HG03432 (cell line): ENCODE measurements around the gene EGFR.

Experiments used
- ATAC-seq: cut with Tn5 transposase; IDR thresholded peaks from one replicate; pipeline ENCODE4 v1.9.1; 2021; ENCODE audit warnings: mild to moderate bottlenecking, moderate library complexity; ENCODE audit not compliant: unreplicated experiment

EGFR gene

GRCh38 chr7:55080000-55080623 is 61.3 kb downstream of the EGFR start:
- ATAC-seq: no peak

DNA sequence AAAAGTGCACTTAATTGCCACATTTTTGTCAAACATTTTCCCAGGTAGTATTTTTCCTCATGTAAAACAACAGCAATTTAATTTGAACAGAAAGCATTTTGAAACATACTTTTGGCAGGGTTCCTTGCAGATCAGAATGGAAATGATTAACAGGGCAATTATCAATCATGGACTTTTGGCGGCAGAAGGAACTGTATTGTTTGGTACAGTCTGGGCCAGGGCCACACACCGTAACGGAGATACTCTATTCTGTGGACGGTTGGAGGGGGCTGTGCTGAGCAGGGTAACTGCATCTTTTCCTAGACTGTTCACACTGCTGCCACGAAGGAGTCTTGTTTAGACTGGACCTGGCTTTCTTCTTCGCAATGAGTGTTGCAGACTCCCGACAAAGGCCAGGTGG is 62.3 kb downstream of the EGFR start:
- ATAC-seq: no peak

DNA sequence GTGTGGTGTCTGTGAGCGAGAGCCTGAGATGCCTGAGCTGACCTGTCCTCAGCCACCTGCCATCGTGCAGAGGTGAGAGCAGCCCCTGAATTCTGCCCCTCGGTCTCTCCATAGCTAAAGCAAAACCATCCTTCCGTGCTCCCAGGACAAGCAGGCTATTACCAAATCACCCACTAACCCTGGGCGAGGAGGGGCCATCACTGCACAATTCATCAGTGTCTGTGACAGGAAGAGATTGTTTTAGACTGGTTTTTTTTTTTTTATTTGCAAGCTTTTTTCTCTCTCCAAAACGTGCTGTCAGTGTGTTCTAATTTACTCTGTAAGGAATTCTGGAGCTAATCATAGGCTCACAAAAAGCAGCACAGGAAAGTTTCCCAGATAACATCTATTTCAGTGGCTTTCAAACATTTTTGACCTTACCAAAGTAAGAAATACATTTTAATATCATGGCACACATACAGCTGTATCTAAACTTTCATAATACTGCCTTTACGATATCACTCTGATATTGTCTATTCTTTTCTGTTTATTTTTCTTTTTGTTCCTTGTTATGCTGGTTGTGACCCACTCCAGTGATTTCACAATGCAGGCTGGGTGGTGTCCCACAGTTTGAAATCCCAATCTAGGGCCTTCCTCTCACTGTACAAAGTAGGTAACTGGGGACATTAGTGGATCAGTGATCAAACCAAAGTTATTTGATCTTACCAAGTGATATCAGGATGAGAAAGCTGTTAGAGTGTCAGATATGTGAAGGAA is 62.8 kb downstream of the EGFR start:
- ATAC-seq: no peak

DNA sequence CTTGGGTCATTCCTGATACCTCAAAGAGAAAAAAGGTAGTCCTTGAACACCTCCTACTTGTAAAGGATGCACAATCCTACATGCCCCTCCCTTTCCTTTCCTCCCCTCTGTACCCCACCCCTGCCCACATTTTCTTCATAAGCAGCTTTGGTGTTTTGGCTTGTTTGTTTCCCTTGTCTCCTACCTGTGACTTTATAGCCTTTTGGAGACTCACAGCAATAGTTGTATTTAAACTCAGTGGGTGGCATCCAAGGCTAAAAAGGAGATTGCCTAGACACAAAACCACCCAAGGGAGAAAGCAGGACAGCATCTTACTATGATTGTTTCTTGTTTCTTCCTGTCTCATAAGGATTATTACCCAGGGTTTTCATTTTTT is 63.4 kb downstream of the EGFR start:
- ATAC-seq: no peak

- ATAC-seq: no peak
Observed at GRCh38 chr7:55083206-55083605, 64.4 kb downstream of the EGFR start.

DNA sequence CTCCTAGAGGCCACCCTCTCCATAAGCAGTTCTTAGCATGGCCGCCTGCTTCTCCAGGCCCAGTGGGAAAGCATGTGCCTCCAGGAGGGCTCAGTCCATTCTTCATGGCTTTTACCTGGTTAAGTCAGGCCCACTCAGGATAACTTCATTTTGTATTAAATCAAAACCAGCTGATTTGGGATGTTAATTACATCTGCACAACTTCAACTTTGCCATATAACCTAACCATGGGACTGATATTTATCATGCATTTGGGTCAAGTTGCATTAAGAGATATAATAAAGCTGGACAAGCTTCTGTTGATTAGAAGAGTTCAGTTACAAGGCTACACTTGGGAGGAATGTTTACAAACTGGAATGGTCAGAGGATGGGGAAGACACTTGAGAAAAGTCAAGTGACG is 65.5 kb downstream of the EGFR start:
- no peak for ATAC-seq

- peak; percentile 23 for ATAC-seq
Observed at GRCh38 chr7:55085511-55086412, 66.9 kb downstream of the EGFR start.

DNA sequence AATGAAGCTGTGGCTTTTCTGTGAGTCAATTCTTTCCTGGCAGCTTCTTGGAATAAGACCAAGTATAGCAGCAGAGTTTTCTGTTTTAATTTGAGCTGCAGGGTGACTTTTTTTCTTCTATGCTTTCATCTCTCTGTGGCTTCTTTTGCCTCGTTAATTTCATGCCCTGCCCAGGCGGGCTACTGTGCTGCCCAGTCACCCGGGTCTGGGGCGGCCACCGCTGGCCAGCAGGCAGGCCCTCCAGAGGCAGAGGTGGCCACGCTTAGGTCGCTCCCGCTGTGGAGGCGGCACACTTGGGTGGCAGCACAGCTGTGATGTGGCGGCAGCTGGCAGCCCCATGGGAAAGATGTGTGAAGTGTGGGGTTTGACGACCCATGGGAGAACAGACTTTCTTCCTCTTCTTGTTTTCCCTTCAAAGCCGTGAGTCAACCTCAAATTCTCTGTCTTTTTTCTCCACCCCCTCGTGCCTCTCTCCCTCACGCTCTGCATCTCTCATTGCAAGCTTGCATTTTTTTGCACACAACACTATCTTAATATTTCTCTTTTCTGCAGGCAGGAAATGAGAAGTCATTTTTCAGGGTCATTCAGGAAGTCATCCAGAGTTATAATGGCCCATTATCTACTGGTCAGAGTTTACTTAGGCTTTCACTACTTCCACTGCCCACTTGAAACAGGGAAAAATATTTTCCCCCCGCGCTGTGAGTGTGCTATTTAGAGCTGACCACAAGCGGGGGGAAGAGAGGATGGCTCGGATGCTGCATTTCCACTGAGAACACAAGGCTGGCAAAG is 67.8 kb downstream of the EGFR start:
- peak; percentile 81 for ATAC-seq

DNA sequence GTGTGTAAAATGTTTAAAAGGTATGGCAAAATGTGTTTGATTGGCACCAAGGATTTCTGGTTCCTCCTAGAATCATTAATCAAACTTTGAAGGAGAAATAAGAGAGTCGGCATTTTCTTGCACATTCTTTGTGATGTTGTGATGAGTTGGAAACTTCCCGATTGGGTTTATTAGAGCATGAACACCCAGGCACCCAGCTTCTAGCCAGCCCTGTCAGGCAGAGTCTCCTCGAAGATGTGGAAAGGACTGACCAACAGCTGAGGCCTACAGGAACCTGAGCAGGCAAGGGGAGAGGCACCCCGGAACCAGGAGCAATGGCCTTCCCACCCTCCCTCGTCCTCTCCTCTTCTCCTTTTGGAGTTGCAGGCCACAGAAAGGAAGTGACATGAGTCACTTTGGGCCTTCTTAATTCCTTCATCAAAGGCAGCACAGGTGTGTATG is 68.7 kb downstream of the EGFR start:
- no peak for ATAC-seq

- no peak for ATAC-seq
Observed at GRCh38 chr7:55088107-55088506, 69.3 kb downstream of the EGFR start.

DNA sequence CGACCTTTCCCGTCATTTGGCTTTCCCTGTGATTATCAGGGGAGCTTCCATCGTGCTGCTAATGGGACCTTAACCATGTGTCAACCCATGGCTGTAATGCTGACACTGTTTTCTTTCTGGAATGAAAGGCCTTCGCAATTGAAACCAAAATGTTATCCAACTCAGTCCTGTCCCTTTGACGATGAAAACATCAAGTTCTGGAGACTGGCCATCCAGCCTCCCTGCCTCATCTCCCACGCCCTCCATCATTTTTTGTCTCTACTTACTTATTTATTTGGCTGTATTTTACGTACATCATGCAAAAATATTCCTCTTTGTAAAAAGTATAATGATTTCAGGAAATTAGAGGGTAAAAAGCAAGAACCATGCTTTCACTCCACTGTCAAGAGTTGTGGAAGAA is 69.8 kb downstream of the EGFR start:
- no peak for ATAC-seq

DNA sequence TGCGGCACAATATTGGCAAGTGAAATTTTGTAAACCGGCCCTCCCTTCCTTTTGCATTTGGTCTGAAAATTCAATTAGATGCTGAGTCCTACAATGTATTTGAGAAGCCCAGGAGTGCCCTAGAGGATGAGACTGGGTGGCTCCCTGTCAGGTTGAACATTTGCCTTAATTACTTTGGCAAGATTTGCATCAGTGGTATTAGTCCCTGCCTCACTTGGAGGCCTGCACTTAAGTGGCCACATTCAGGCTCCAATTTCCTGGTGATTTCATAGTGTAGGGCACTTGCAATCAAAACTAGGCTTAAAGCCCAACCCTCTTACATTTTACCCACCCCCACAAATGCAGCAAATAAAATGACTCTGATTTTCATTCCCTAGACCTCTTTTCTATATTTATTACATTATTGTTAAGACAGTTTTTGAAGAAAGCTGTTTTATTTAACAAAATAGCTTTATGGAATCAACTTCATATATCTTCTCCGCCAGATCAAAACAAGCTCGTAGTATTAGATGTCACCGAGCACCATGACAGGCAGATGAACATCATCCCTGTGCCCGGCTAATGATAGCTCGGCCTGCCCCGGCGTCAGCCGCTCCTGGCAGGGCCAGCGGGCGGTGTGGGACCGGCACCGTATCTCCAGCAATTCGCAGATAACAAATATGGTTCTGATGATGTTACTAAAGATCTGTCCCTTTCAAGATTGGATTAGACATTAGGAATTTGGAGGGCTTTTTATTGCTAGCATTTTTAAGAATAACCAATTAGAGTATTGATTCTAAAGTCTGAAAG is 73.6 kb downstream of the EGFR start:
- ATAC-seq: no peak

- ATAC-seq: no peak
Observed at GRCh38 chr7:55092975-55093373, 74.2 kb downstream of the EGFR start.

GRCh38 chr7:55093674-55094073 is 74.9 kb downstream of the EGFR start:
- ATAC-seq: no peak

- ATAC-seq: no peak
Observed at GRCh38 chr7:55094092-55094690, 75.4 kb downstream of the EGFR start.

GRCh38 chr7:55095672-55096071 is 76.9 kb downstream of the EGFR start:
- no peak for ATAC-seq

DNA sequence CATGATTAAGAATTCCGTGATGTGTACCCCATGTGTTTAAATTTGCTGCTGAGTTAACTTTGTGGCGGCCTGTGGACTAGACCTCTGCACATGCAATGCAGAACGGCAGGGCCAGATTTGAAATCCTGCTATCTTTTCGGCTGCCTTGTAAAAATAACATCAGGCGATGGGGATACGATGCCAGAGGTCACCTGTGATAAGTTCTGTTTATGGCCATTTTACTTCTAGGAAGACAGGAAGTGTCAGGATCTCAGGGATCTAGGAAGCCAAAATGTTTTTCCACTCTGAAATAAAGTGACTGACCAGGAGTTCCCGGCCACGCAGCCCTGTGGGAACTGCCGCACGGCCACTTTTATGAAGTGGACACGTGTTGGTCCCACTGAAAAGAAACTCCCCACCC is 77.5 kb downstream of the EGFR start:
- ATAC-seq: no peak

DNA sequence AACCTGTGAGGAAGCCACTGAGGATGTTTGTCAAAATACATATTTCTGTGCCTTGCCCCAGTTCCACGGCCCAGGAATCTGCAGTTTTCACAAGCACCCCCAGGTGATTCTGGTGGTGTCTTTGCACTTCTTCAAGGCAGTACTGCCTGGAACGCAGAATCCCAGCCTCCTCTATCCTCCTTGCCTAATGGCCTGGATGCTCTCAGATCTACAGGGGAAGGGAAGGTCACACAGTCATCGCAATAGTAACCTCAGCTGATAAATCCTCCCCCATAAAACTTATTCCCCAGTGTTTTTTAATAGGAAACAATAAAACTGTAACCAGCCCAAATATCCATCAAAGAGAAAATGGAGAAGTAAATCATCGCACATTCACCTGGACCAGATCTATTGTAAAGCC is 78.3 kb downstream of the EGFR start:
- ATAC-seq: no peak

- no peak for ATAC-seq
Observed at GRCh38 chr7:55099066-55099820, 80.4 kb downstream of the EGFR start.
